Measurements from ENCODE around the gene KIF20A. TPM values are rescaled to one million over a fixed set of nuclear protein-coding genes. Genes with fewer than 3 reads are reported as not detected.

The KIF20A gene
- total RNA-seq, 2 donors from 2014 or later: 0.26 TPM; not detected in 1

DNA sequence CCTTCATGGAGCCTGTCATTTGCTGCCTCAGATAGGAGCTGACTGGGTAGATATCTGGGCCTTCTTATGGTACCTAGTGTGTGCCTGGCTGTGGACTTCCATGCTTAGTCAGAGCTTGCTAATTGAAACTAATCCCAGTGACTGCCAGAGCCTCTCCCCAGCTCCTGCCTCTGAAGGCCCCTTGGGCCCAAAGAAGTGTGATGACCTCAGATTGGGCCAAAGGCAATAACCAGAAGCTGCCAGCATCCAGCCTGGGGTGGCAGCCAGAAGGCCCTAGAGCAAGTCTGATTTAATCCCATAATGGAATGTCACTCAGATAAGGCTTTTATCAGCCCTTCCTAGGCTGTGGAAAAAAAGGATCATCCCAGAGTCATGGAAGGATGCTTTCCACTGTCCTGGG, 51.3 kb downstream of the KIF20A start:
- Histone ChIP-seq H3K27ac (peak overlapping the region in 3 of 4 donors; percentile 27 to 45 (median 44)), H3K36me3 (replicated peaks in 1 of 2; ENCODE audit: insufficient read depth in 1 of 2, low read depth in 2 of 2) (no peaks in the 10 kb centered on the region), H3K27me3 (no peaks in the 10 kb centered on the region), H3K4me1 (peaks cover 19% of the 10 kb centered on the region), H3K9me3 (no peaks in the 10 kb centered on the region), H3K4me3 (no peak overlapping the region)
- intact Hi-C loops (cut with DNase I): no loop called here
- peak in 1 of 4 donors; percentile 13 for DNase-seq
- no peak for ATAC-seq
- TF ChIP-seq, protein P1, sequence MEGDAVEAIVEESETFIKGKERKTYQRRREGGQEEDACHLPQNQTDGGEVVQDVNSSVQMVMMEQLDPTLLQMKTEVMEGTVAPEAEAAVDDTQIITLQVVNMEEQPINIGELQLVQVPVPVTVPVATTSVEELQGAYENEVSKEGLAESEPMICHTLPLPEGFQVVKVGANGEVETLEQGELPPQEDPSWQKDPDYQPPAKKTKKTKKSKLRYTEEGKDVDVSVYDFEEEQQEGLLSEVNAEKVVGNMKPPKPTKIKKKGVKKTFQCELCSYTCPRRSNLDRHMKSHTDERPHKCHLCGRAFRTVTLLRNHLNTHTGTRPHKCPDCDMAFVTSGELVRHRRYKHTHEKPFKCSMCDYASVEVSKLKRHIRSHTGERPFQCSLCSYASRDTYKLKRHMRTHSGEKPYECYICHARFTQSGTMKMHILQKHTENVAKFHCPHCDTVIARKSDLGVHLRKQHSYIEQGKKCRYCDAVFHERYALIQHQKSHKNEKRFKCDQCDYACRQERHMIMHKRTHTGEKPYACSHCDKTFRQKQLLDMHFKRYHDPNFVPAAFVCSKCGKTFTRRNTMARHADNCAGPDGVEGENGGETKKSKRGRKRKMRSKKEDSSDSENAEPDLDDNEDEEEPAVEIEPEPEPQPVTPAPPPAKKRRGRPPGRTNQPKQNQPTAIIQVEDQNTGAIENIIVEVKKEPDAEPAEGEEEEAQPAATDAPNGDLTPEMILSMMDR (IDR thresholded peaks at IDR 0.05): no peak
- no peak for TF ChIP-seq POLR2A (IDR thresholded peaks at IDR 0.05)

- ATAC-seq: peak; percentile 58
- H3K9me3 ChIP-seq: no peaks in the 10 kb centered on the region
- DNase-seq: peak; percentile 33 to 56 (median 44)
- 2 to 11% methylated on average over 7 of the region's 7 CpGs for WGBS, 2 donors
- no peaks in the 10 kb centered on the region for H3K27me3 ChIP-seq
- peaks cover 19% of the 10 kb centered on the region for H3K4me1 ChIP-seq
- TF ChIP-seq, protein P1 (IDR thresholded peaks at IDR 0.05): no peak
- TF ChIP-seq POLR2A (IDR thresholded peaks at IDR 0.05): no peak
- no peaks in the 10 kb centered on the region for H3K36me3 ChIP-seq (replicated peaks in 1 of 2; ENCODE audit: insufficient read depth in 1 of 2, low read depth in 2 of 2)
- peak overlapping the region in 2 of 4 donors; percentile 44 to 45 for H3K27ac ChIP-seq
- no peak overlapping the region for H3K4me3 ChIP-seq
- intact Hi-C loops (cut with DNase I): no loop called here
Measured at GRCh38 chr5:138230981-138231589, 52.2 kb downstream of the KIF20A start.

- WGBS, 2 donors: 80 to 87% methylated on average over 2 of the region's 2 CpGs
- H3K27me3 ChIP-seq: no peaks in the 10 kb centered on the region
- ATAC-seq: no peak
- TF ChIP-seq, protein P1 (IDR thresholded peaks at IDR 0.05): no peak
- no peak for TF ChIP-seq POLR2A (IDR thresholded peaks at IDR 0.05)
- intact Hi-C loops (cut with DNase I): no loop called here
- no peak overlapping the region for H3K27ac ChIP-seq
- no peak for DNase-seq
- no peaks in the 10 kb centered on the region for H3K9me3 ChIP-seq
- peaks cover 19% of the 10 kb centered on the region for H3K4me1 ChIP-seq
- H3K36me3 ChIP-seq (replicated peaks in 1 of 2; ENCODE audit: insufficient read depth in 1 of 2, low read depth in 2 of 2): no peaks in the 10 kb centered on the region
- H3K4me3 ChIP-seq: no peak overlapping the region
Measured at GRCh38 chr5:138233280-138233679, 54.4 kb downstream of the KIF20A start.

- peaks cover 16% of the 10 kb centered on the region for H3K4me1 ChIP-seq
- no peaks in the 10 kb centered on the region for H3K27me3 ChIP-seq
- intact Hi-C loops (cut with DNase I): no loop called here
- no peak for TF ChIP-seq POLR2A (IDR thresholded peaks at IDR 0.05)
- TF ChIP-seq, protein P1 (IDR thresholded peaks at IDR 0.05): no peak
- ATAC-seq: no peak
- no peak for DNase-seq
- H3K36me3 ChIP-seq (replicated peaks in 1 of 2; ENCODE audit: insufficient read depth in 1 of 2, low read depth in 2 of 2): no peaks in the 10 kb centered on the region
- 83 to 95% methylated on average over 2 of the region's 2 CpGs for WGBS, 2 donors
- no peaks in the 10 kb centered on the region for H3K9me3 ChIP-seq
- no peak overlapping the region for H3K27ac ChIP-seq
- H3K4me3 ChIP-seq: no peak overlapping the region
Measured at GRCh38 chr5:138234651-138235050, 55.7 kb downstream of the KIF20A start.

Other genes starting within 250 kb of the KIF20A start
- 10 to 100 TPM; 25.9 to 53.7 TPM for gene FAM13B, start 146.0 kb upstream of the KIF20A start, total RNA-seq
- gene WNT8A, start 95.1 kb upstream of the KIF20A start, total RNA-seq: not detected
- gene NME5, start 39.7 kb upstream of the KIF20A start, total RNA-seq: 1 to 10 TPM in 1 of 2 donors, not detected in 1; 7.5 TPM
- 10 to 100 TPM; 44.9 to 52.1 TPM for gene BRD8, start 482 bp upstream of the KIF20A start, total RNA-seq
- gene CDC23, start 34.2 kb downstream of the KIF20A start, total RNA-seq: 10 to 100 TPM in 1 of 2 donors, 1 to 10 TPM in 1; 6.6 to 16.6 TPM
- 1 to 10 TPM; 1.8 to 4.3 TPM for gene GFRA3, start 95.5 kb downstream of the KIF20A start, total RNA-seq
- gene CDC25C, start 152.7 kb downstream of the KIF20A start, total RNA-seq: not detected
- gene FAM53C, start 159.2 kb downstream of the KIF20A start, total RNA-seq: 10 to 100 TPM; 12.5 to 33.7 TPM
- gene KDM3B, start 173.6 kb downstream of the KIF20A start, total RNA-seq: 10 to 100 TPM; 29.7 to 42.3 TPM

Data from body of pancreas (tissue), 4 donors.